K562 treated with DMSO at 1 percent for 4 hours (cell line): ENCODE measurements around the gene RIT1. TPM values are rescaled to one million over a fixed set of nuclear protein-coding genes. Genes with fewer than 3 reads are reported as not detected.

Experiments used
- total RNA-seq: library from RNA; unstranded; fragments of 300-600 nt; gene quantifications from 2 replicates; pipeline ENCODE4 v1.2.3, GENCODE V29; 2022; ENCODE audit not compliant: insufficient read depth

RIT1 gene, protein sequence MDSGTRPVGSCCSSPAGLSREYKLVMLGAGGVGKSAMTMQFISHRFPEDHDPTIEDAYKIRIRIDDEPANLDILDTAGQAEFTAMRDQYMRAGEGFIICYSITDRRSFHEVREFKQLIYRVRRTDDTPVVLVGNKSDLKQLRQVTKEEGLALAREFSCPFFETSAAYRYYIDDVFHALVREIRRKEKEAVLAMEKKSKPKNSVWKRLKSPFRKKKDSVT
- 29.7 and 34.8 TPM in 2 replicates for total RNA-seq

GRCh38 chr1:155911156-155912055 is at the start of gene RIT1:
Gene RIT1 (minus strand): TSS chr1:155911349. CDS start chr1:155910761, 588 bp downstream.

DNA sequence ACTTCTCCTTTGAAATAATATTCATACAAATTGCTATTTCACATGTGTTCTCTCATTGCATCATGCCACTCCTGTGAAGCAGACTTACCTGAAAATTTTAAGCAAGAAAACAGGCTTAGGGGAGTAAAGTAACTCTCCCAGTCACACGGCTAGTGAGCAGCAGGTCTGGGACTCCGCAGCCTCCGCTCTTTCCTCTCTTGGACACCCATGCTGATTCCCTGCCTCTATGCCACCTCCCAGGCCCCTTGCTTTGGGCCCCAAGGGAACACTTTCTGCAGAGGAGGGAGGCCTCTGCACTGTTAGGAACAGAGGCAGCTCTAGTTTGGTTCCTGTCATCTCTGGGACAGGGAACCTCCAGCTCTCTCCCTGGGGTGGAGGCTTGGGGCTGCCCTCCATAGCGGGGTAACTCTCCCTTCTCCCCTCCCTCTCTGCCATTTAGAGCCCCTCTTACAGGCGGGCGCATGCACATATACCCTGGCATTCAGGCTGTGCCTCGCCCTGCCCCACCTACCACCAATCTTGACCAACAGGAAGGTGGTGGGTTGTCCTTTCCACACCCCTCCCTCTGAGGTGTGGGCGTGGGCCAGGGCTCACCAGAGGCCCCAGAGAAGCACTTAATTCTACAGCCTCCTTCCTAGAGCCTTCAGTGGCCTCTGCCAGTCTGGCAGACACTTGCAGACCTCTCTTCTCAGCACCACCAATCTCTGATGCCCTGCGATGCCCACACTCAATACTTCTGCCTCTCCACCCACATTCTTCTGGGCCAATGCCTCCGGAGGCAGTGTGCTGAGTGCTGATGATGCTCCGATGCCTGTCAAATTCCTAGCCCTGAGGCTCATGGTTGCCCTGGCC is 30.1 kb upstream of the RIT1 start, which contains the start of gene RXFP4:
Gene RXFP4, plus strand, starts transcription at position 646 of the 852 bp plus-strand sequence. Its CDS starts 72 bp downstream, at position 718.

DNA sequence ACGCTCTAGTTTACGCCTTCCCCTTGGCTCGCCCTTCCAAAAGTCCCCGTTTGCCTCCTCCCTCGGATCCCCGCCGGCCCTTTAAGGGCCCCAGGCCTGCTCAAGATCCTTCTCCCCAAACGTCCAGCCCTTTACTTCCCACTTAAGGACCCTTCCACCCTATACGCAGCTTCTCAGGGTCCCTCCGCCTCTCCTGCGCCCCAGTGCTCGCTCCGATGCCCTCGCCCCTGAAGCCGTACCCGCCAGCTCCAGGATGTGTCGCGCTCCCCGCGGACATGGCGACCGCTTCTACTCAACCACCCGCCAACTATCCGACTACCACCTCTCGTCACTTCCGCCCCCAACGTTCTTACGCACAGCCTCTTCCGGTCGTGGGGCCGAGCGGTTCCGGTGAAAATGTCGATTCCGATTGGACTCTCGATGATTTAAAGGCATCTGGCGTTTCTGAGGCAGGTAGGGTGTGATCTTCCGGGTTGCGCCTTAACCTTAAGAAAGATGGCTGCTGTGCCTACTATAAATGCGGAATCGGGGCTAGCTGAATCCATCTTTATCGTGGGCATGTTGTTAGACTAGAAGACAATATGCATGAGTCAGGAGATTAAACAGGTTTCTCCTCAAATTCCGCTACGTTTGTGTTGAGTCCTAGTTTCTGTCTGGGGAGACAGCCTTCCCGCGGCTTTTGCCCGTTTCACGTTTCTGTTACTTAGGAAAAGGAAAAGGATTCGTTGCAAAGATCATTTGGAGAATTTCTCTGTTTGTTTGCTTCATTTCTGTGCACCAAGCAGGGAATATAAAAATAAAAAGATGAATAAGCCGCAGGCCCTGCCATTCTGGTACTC is 23.2 kb upstream of the RIT1 start, which contains the start of gene KHDC4:
Gene KHDC4, minus strand, starts transcription at position 317 of the 839 bp plus-strand sequence. Its CDS starts 40 bp downstream, at position 277.

GRCh38 chr1:155859234-155859829 is 51.8 kb downstream of the RIT1 start, which contains the start of gene SYT11:
Gene SYT11 (plus strand): TSS chr1:155859567. CDS start chr1:155859762, 195 bp downstream.

GRCh38 chr1:155856975-155857930 is 53.9 kb downstream of the RIT1 start, which contains the start of gene GON4L:
Gene GON4L (minus strand): TSS chr1:155857214. CDS start chr1:155853780, 3,434 bp downstream.

Other genes starting within 250 kb of the RIT1 start
- gene YY1AP1, start 222.6 kb downstream of the RIT1 start, total RNA-seq, result 46.6 and 54.0 TPM in 2 replicates
- gene DAP3, start 222.3 kb downstream of the RIT1 start, total RNA-seq, result 120 and 127 TPM in 2 replicates
- gene GON4L, start 54.1 kb downstream of the RIT1 start, total RNA-seq, result 15.2 and 17.5 TPM in 2 replicates
- gene SYT11, start 51.8 kb downstream of the RIT1 start, total RNA-seq, result 0.52 and 0.73 TPM in 2 replicates
- 60.3 and 85.8 TPM in 2 replicates for gene KHDC4, start 23.1 kb upstream of the RIT1 start, total RNA-seq
- gene RXFP4, start 30.3 kb upstream of the RIT1 start, total RNA-seq, result not detected in 2 replicates
- gene ARHGEF2, start 67.2 kb upstream of the RIT1 start, total RNA-seq, result 104 and 108 TPM in 2 replicates
- 376 and 423 TPM in 2 replicates for gene SSR2, start 109.6 kb upstream of the RIT1 start, total RNA-seq
- 36.2 and 40.5 TPM in 2 replicates for gene UBQLN4, start 142.4 kb upstream of the RIT1 start, total RNA-seq
- gene LAMTOR2, start 143.4 kb upstream of the RIT1 start, total RNA-seq, result 89.4 and 95.5 TPM in 2 replicates
- gene RAB25, start 149.8 kb upstream of the RIT1 start, total RNA-seq, result 1.8 TPM in 1 of 2 replicates, not detected in the other
- 5.1 and 6.5 TPM in 2 replicates for gene MEX3A, start 171.1 kb upstream of the RIT1 start, total RNA-seq
- gene LMNA, start 203.4 kb upstream of the RIT1 start, total RNA-seq, result 328 and 359 TPM in 2 replicates
- 0.45 and 0.68 TPM in 2 replicates for gene SEMA4A, start 242.2 kb upstream of the RIT1 start, total RNA-seq